Neural cell (in vitro differentiated cells): Measurements from ENCODE around the gene MYPN. TPM values are rescaled to one million over a fixed set of nuclear protein-coding genes. Genes with fewer than 3 reads are reported as not detected.

Experiments used
- H2AFZ ChIP-seq: fragments of 200-600, 300-800 bp; sonication (generic), shearing (Covaris generic); 2 replicates; pipeline ENCODE4 v1.6.0; 2014; ENCODE audit warnings: low read depth, mild to moderate bottlenecking, antibody characterized with exemption, low read length, moderate library complexity
- H3F3A ChIP-seq: fragments of 200-600 bp; shearing (Covaris generic); 2 replicates; pipeline ENCODE4 v1.6.1; 2016; ENCODE audit warnings: mild to moderate bottlenecking, moderate library complexity, mixed read lengths, antibody characterized with exemption, low read length; ENCODE audit not compliant: insufficient read depth, poor library complexity, severe bottlenecking
- H3K27ac ChIP-seq: fragments of 200-600, 300-800 bp; sonication (generic), shearing (Covaris generic); 2 replicates; pipeline ENCODE4 v1.5.1; 2014; ENCODE audit warnings: mild to moderate bottlenecking, low read length, moderate library complexity
- H3K27me3 ChIP-seq: fragments of 300-800, 200-600 bp; sonication (generic), shearing (Covaris generic); 2 replicates; pipeline ENCODE4 v1.6.0; 2014; ENCODE audit warnings: mild to moderate bottlenecking, low read depth, low read length, moderate library complexity; ENCODE audit not compliant: insufficient read depth
- H3K36me3 ChIP-seq: fragments of 300-800, 200-600 bp; sonication (generic), shearing (Covaris generic); 2 replicates; pipeline ENCODE4 v1.5.1; 2014; ENCODE audit warnings: mild to moderate bottlenecking, antibody characterized with exemption, low read length, moderate library complexity; ENCODE audit not compliant: insufficient read depth
- H3K4me2 ChIP-seq: fragments of 300-800, 200-600 bp; sonication (generic), shearing (Covaris generic); 2 replicates; pipeline ENCODE4 v1.6.0; 2014; ENCODE audit warnings: mild to moderate bottlenecking, low read length
- H3K4me3 ChIP-seq: fragments of 300-800, 200-600 bp; sonication (generic), shearing (Covaris generic); 2 replicates; pipeline ENCODE4 v1.5.1; 2014; ENCODE audit warnings: mild to moderate bottlenecking, low read length, moderate library complexity
- H3K79me2 ChIP-seq: fragments of 200-600 bp; shearing (Covaris generic); replicated peaks from 2 replicates; pipeline ENCODE4 v1.6.0; 2014; ENCODE audit warnings: mild to moderate bottlenecking, low read length, moderate library complexity; ENCODE audit not compliant: insufficient read depth
- H3K9ac ChIP-seq: fragments of 300-800, 200-600 bp; sonication (generic), shearing (Covaris generic); 2 replicates; pipeline ENCODE4 v1.6.1; 2016; ENCODE audit warnings: mild to moderate bottlenecking, low read length, mixed read lengths
- H3K9me2 ChIP-seq: fragments of 200-600 bp; shearing (Covaris generic); 2 replicates; pipeline ENCODE4 v1.6.1; 2016; ENCODE audit warnings: mild to moderate bottlenecking, low read length, mixed read lengths; ENCODE audit not compliant: insufficient read depth
- H3K9me3 ChIP-seq: fragments of 200-600, 300-800 bp; sonication (generic), shearing (Covaris generic); 2 replicates; pipeline ENCODE4 v1.6.1; 2016; ENCODE audit warnings: mild to moderate bottlenecking, mixed run types, low read length, moderate library complexity, mixed read lengths
- H4K20me1 ChIP-seq: fragments of 200-600 bp; shearing (Covaris generic); 2 replicates; pipeline ENCODE4 v1.6.1; 2016; ENCODE audit warnings: mild to moderate bottlenecking, mixed run types; ENCODE audit not compliant: insufficient read depth
- EP300 ChIP-seq: fragments of 450-650 bp; conservative IDR thresholded peaks from 2 replicates; pipeline ENCODE4 v1.6.1; 2014; ENCODE audit warnings: antibody characterized with exemption, mild to moderate bottlenecking, moderate library complexity; ENCODE audit not compliant: poor library complexity, severe bottlenecking
- EZH2 ChIP-seq: fragments of 200-600, 300-800 bp; shearing (Covaris generic), sonication (generic); IDR thresholded peaks from 2 replicates; pipeline ENCODE4 v1.6.1; 2014; ENCODE audit warnings: antibody characterized with exemption, low read length, borderline replicate concordance, mild to moderate bottlenecking; ENCODE audit not compliant: insufficient read depth, poor library complexity, severe bottlenecking
- MXI1 ChIP-seq: fragments of 450-650 bp; conservative IDR thresholded peaks from 2 replicates; pipeline ENCODE4 v1.6.1; 2014; ENCODE audit warnings: antibody characterized with exemption, mild to moderate bottlenecking; ENCODE audit not compliant: poor library complexity, severe bottlenecking
- POLR2AphosphoS5 ChIP-seq: IDR thresholded peaks from 2 replicates; pipeline ENCODE4 v1.6.1; 2012
- RAD21 ChIP-seq: fragments of 450-650 bp; conservative IDR thresholded peaks from 2 replicates; pipeline ENCODE4 v1.6.1; 2014; ENCODE audit warnings: antibody characterized with exemption, mild to moderate bottlenecking, moderate library complexity
- REST ChIP-seq: IDR thresholded peaks from 2 replicates; pipeline ENCODE4 v1.6.1; 2012; ENCODE audit warnings: borderline replicate concordance
- SMC3 ChIP-seq: fragments of 450-650 bp; conservative IDR thresholded peaks from 2 replicates; pipeline ENCODE4 v1.6.1; 2014; ENCODE audit warnings: antibody characterized with exemption, mild to moderate bottlenecking, moderate library complexity; ENCODE audit not compliant: poor library complexity
- TAF1 ChIP-seq: IDR thresholded peaks from 2 replicates; pipeline ENCODE4 v1.6.1; 2012; ENCODE audit warnings: low read depth
- polyA plus RNA-seq: library from polyadenylated mRNA; depleted of rRNA; stranded (reverse); fragments of >200 nt; gene quantifications from 2 replicates; pipeline ENCODE4 v1.2.3, GENCODE V29; 2014
- TF ChIP-seq, protein P1 (sequence below): fragments of 450-650 bp; IDR thresholded peaks from 2 replicates; pipeline ENCODE4 v1.5.1; 2014; ENCODE audit warnings: antibody characterized with exemption, mild to moderate bottlenecking, moderate library complexity; ENCODE audit not compliant: poor library complexity, severe bottlenecking

MYPN gene
- polyA plus RNA-seq, 1 donor from 2014 or later, result not detected

DNA sequence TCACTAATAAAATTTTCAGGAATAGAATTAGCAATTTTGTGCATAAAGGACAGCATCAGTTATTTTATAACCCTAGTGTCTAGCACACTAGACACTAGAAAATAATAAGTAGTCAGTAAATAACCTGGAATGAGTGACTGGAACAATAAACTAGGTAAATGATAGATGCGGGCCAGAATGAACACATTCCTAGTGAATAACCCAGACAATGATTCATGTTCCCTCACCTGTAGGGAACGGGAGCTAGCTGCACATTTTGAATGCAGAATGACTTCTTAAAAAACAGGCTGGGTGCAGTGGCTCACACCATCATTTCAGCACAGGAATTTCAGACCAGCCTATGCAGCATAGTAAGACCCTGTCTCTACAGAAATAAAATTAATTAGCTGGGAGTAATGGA is 125.8 kb downstream of the MYPN start (continued):
- TF ChIP-seq RAD21 (no peak), POLR2AphosphoS5 (no peak), EP300 (no peak)

DNA sequence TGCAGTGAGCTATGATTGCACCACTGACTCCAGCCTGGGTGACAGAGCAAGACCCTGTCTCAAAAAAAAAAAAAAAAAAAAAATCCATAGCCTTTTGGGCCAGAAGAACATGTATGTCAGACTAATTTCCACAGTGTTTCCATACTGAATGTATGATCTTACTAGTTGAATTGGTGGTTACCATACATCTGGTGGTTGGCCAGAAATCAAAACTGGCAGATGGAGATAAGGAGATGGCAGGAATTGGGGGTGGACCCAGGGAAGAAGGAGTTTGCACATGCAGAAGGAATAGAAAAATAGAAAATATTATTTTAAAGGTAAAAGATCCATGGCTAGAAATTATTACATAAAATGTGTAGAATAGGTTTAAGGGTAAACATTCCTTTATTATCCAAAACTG is 126.3 kb downstream of the MYPN start:
- H4K20me1 ChIP-seq, result no peaks in the 10 kb centered on the region
- H2AFZ ChIP-seq, result no peak overlapping the region
- H3K27me3 ChIP-seq, result no peaks in the 10 kb centered on the region
- H3K27ac ChIP-seq, result no peak overlapping the region
- H3F3A ChIP-seq, result peaks cover 3% of the 10 kb centered on the region
- no peak overlapping the region for H3K4me2 ChIP-seq
- TF ChIP-seq RAD21 (no peak), TAF1 (no peak), MXI1 (no peak), REST (no peak), EP300 (no peak), POLR2AphosphoS5 (no peak), EZH2 (no peak), SMC3 (no peak)
- TF ChIP-seq, protein P1, sequence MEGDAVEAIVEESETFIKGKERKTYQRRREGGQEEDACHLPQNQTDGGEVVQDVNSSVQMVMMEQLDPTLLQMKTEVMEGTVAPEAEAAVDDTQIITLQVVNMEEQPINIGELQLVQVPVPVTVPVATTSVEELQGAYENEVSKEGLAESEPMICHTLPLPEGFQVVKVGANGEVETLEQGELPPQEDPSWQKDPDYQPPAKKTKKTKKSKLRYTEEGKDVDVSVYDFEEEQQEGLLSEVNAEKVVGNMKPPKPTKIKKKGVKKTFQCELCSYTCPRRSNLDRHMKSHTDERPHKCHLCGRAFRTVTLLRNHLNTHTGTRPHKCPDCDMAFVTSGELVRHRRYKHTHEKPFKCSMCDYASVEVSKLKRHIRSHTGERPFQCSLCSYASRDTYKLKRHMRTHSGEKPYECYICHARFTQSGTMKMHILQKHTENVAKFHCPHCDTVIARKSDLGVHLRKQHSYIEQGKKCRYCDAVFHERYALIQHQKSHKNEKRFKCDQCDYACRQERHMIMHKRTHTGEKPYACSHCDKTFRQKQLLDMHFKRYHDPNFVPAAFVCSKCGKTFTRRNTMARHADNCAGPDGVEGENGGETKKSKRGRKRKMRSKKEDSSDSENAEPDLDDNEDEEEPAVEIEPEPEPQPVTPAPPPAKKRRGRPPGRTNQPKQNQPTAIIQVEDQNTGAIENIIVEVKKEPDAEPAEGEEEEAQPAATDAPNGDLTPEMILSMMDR, result no peak
- no peaks in the 10 kb centered on the region for H3K9me3 ChIP-seq
- H3K9ac ChIP-seq, result no peak overlapping the region
- H3K9me2 ChIP-seq, result no peaks in the 10 kb centered on the region
- no peaks in the 10 kb centered on the region for H3K79me2 ChIP-seq
- no peak overlapping the region for H3K4me3 ChIP-seq
- no peaks in the 10 kb centered on the region for H3K36me3 ChIP-seq

- Histone ChIP-seq H3K9me3 (no peaks in the 10 kb centered on the region), H3K9ac (no peak overlapping the region), H3K4me2 (no peak overlapping the region), H3K36me3 (no peaks in the 10 kb centered on the region), H3K4me3 (no peak overlapping the region), H3F3A (no peaks in the 10 kb centered on the region), H3K79me2 (no peaks in the 10 kb centered on the region), H2AFZ (no peak overlapping the region), H3K27me3 (no peaks in the 10 kb centered on the region), H3K9me2 (no peaks in the 10 kb centered on the region), H4K20me1 (no peaks in the 10 kb centered on the region), H3K27ac (no peak overlapping the region)
- TF ChIP-seq MXI1 (no peak), TAF1 (no peak), EP300 (no peak), POLR2AphosphoS5 (no peak), REST (no peak), RAD21 (no peak), SMC3 (no peak), EZH2 (no peak)
- TF ChIP-seq, protein P1, result no peak
Measured at GRCh38 chr10:68237173-68237572, 127.9 kb downstream of the MYPN start.
